Pancreas (tissue), 10 donors: ENCODE data around the gene NET1. TPM values are rescaled to one million over a fixed set of nuclear protein-coding genes. Genes with fewer than 3 reads are reported as not detected.

ENCODE experiments used
- ATAC-seq, 4 donors: fragments of 200-7000 bp; cut with Tn5 transposase; one replicate each; pipeline versions ENCODE4 v1.8.0 to v1.9.1; 2020; ENCODE audit warnings: mild to moderate bottlenecking in 4 of 4, moderate library complexity in 4 of 4
- DNase-seq, 6 donors: peaks; one replicate each; pipeline ENCODE4 v3.0.0-alpha.2; 2020
- FAIRE-seq: peaks from 2 replicates; lab custom pipeline; 2012; peaks lifted over from hg19 to GRCh38; lab: Jason Lieb, UNC
- H3K27ac ChIP-seq, 4 donors: fragments of 200-600 bp; sonication (generic); 1 replicate in 3 of 4; 2 replicates in 1 of 4; pipeline versions ENCODE4 v1.5.0 to v1.8.0; 2020
- H3K27me3 ChIP-seq, 4 donors: fragments of 200-600 bp; one replicate each; pipeline ENCODE4 v1.8.0; 2021
- H3K36me3 ChIP-seq, 3 donors: fragments of 200-600 bp; sonication (generic) in 1 of 3; one replicate each; pipeline versions ENCODE4 v1.5.0 to v1.8.0; 2020 to 2021
- H3K4me1 ChIP-seq, 3 donors: fragments of 200-600 bp; one replicate each; pipeline ENCODE4 v1.8.0; 2021
- H3K4me3 ChIP-seq, 4 donors: fragments of 200-600 bp; sonication (generic) in 2 of 4; one replicate each; pipeline versions ENCODE4 v1.5.0 to v1.8.0; 2020 to 2021
- H3K9me3 ChIP-seq, 4 donors: fragments of 200-600 bp; one replicate each; pipeline ENCODE4 v1.8.0; 2021
- WGBS, 2 donors: extraction: QIAGEN DNeasy Blood & Tissue Kit; methylation state at CpG; one replicate each; pipeline ENCODE4 v1.1.7; 2013; 5-methylcytosine and 5-hydroxymethylcytosine counted together
- intact Hi-C, 3 donors: fragments of 100-400 bp; cut with DNase I; formaldehyde crosslinking; loops; one replicate each; pipeline versions ENCODE4 v1.11.1 to v1.14.2; 2022
- polyA plus RNA-seq, 2 donors: library from polyadenylated mRNA; stranded (reverse); fragments of 200-250 nt; gene quantifications; one replicate each; pipeline ENCODE4 v1.2.3, GENCODE V29; 2013
- total RNA-seq, 6 donors: library from RNA; stranded (reverse); fragmentation: NEBNext Ultra II Directional in 4 of 6; extraction: Animal tissue kit (Norgen Biotek cat#: 25700) in 4 of 6; gene quantifications; one replicate each; pipeline versions ENCODE4 v1.2.1 to v1.2.4, GENCODE V29; 2021 to 2023
- TF ChIP-seq, protein P1 (sequence below), 4 donors: fragments of 200-600 bp; sonication (generic) in 3 of 4; IDR thresholded peaks; one replicate each; pipeline versions ENCODE4 v1.5.0 to v1.8.0; 2021; ENCODE audit warnings: antibody characterized with exemption in 4 of 4
- donor health status: healthy with polysubstance abuse.
- donor health status: DM: no; HTN: no; CAD: no; lungs with moderate emphysema.
- donor health status: DM: no; HTN: no; CAD: no.
- donor health status: control.
- donor health status: control.
- donor health status: Bipolar disorder and iron deficiency.
- donor health status: DM: yes; HTN: yes; CAD: no.
- donor health status: DM: no; HTN: no; CAD: no.
- donor health status: DM: no; HTN: no; CAD: no.
- donor health status: DM: yes; HTN: yes; CAD: no.

Gene NET1
- total and polyA plus RNA-seq, 8 donors: 13.0 to 68.0 (median 37.0) TPM

DNA sequence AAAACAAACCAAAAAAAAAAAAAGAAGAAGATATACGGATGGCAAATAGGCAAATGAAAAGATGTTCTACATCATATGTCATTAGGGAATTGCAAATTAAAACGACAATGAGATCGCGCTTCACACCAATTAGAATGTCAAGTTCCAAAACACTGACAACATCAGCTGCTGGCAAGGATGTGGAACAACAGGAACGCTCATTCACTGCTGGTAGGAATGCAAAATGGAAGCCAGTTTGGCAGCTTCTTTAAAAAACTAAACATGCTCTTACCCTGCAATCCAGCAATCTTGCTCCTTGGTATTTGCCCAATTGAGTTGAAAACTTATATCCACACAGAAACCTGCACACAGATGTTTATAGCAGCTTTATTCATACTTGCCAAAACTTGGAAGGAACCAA lies 52.2 kb downstream of the NET1 start:
- Histone ChIP-seq H3K27ac (no peak overlapping the region), H3K27me3 (no peaks in the 10 kb centered on the region), H3K36me3 (no peaks in the 10 kb centered on the region), H3K4me1 (peaks cover 8 to 11% (median 10%) of the 10 kb centered on the region in 3 donors), H3K9me3 (no peaks in the 10 kb centered on the region), H3K4me3 (no peak overlapping the region)
- TF ChIP-seq, protein P1, sequence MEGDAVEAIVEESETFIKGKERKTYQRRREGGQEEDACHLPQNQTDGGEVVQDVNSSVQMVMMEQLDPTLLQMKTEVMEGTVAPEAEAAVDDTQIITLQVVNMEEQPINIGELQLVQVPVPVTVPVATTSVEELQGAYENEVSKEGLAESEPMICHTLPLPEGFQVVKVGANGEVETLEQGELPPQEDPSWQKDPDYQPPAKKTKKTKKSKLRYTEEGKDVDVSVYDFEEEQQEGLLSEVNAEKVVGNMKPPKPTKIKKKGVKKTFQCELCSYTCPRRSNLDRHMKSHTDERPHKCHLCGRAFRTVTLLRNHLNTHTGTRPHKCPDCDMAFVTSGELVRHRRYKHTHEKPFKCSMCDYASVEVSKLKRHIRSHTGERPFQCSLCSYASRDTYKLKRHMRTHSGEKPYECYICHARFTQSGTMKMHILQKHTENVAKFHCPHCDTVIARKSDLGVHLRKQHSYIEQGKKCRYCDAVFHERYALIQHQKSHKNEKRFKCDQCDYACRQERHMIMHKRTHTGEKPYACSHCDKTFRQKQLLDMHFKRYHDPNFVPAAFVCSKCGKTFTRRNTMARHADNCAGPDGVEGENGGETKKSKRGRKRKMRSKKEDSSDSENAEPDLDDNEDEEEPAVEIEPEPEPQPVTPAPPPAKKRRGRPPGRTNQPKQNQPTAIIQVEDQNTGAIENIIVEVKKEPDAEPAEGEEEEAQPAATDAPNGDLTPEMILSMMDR (IDR thresholded peaks at IDR 0.05): no peak
- DNase-seq: no peak
- ATAC-seq: no peak
- intact Hi-C loops: loop anchor here in 1 of 3 donors (10.0 kb wide), 1 partner anchor 140 kb away; no protein-coding TSS in a partner anchor
- FAIRE-seq: no peak
- WGBS, 2 donors: 77 to 81% methylated on average over 5 of the region's 5 CpGs

DNA sequence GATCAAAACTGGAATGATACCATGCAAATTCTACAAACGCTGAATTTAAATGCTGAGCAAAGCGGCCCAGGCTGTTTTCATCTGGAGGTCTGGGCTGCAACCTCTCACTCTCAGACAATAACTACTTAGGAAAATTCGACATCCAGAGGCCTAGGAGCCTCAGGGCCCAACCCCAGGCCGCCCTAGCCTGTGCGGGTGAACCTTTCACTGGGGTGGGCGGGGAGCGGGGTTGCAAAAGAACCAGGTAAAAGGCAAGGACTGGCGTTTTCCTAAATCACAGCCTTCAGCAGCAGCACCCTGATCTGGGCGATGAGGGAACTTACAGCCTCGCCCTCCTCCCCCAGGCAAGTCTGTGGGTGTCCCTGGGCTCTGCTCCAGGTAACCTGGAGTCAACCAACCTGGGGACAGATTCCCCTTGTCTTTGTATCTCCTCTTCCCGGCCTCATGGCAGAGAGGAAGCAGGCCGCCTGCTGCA lies 53.7 kb downstream of the NET1 start:
- DNase-seq: no peak
- peak overlapping the region; percentile 37 to 74 (median 56) for H3K27ac ChIP-seq
- intact Hi-C loops: loop anchor here in 1 of 3 donors (10.0 kb wide), 1 partner anchor 139 kb away; no protein-coding TSS in a partner anchor
- TF ChIP-seq, protein P1 (IDR thresholded peaks at IDR 0.05): no peak
- FAIRE-seq: no peak
- no peak for ATAC-seq
- H3K4me3 ChIP-seq: no peak overlapping the region
- H3K27me3 ChIP-seq: no peaks in the 10 kb centered on the region
- peaks cover 8 to 11% (median 10%) of the 10 kb centered on the region in 3 donors for H3K4me1 ChIP-seq
- no peaks in the 10 kb centered on the region for H3K36me3 ChIP-seq
- no peaks in the 10 kb centered on the region for H3K9me3 ChIP-seq
- WGBS, 2 donors: 60 to 68% methylated on average over 12 of the region's 12 CpGs

DNA sequence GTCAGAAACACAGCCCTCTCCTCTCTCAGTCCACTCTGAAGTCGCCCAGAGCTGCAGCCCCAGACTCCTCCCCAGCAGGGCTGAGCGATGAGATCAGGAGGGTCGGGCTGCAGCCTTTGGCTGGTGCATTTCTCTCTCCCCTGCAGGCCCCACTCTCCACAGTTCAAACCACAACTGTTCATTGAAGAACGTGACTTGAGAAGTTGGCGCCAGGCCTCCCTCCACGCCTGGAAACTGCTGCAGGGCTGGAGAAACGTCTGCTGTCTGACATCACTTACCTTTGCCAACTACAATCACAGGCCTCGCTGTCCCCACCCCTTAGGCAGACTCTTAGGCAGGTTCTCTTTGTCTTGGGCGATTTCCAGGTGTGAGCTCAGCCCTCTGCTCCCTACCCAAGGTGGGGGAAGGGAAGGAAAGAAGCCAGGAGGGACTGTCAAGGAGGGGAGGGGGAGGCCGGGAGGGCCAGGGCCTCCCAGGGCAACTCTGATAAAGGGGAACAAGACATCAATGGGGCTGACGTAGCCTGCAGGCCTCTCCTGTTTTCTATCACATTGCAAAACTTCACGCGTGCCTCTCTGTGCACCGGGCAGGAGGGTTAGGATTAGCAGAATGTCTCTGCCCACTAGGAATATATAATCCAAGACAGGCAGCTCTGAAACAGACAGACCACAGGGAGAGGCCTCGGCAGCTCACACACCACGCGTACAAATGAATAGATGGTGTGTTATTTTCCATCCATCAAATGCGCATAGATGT lies 54.3 kb downstream of the NET1 start:
- Histone ChIP-seq H3K4me3 (no peak overlapping the region), H3K27me3 (no peaks in the 10 kb centered on the region), H3K27ac (peak overlapping the region; percentile 37 to 74 (median 56)), H3K4me1 (peaks cover 8 to 11% (median 10%) of the 10 kb centered on the region in 3 donors), H3K9me3 (no peaks in the 10 kb centered on the region), H3K36me3 (no peaks in the 10 kb centered on the region)
- 42% methylated on average over 18 of the region's 18 CpGs for WGBS, 2 donors
- DNase-seq (peak in 5 of 6 donors; percentile 81 to 87 (median 84)), FAIRE-seq (no peak), ATAC-seq (peak; percentile 93 to 95 (median 94))
- TF ChIP-seq, protein P1 (IDR thresholded peaks at IDR 0.05): no peak
- intact Hi-C loops: loop anchor here in 1 of 3 donors (10.0 kb wide), 1 partner anchor 138 kb away; no protein-coding TSS in a partner anchor

DNA sequence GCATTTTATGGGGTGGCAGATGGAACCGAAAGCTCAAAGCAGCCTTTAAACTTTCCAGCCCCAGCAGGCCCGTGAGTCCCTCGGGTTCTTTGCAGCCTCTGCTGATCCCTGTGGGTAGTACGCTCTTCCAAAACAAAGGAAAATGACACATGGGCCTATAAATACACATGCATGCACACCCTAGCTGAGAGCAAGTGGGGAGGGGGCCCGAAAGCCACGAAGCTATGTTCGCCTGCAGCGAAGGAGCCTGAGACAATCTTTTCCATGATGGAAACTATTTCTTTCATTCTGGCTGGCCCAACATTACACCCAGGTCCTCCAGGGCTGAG lies 54.8 kb downstream of the NET1 start:
- 83 to 84% methylated on average over 8 of the region's 8 CpGs for WGBS, 2 donors
- DNase-seq: no peak
- intact Hi-C loops: loop anchor here in 1 of 3 donors (10.0 kb wide), 1 partner anchor 138 kb away; no protein-coding TSS in a partner anchor

More for the DNA sequence above, 54.8 kb downstream of the NET1 start:
- H3K36me3 ChIP-seq: no peaks in the 10 kb centered on the region
- peak overlapping the region in 2 of 4 donors; percentile 63 to 74 for H3K27ac ChIP-seq
- FAIRE-seq (no peak), ATAC-seq (no peak)
- TF ChIP-seq, protein P1 (IDR thresholded peaks at IDR 0.05): no peak
- no peaks in the 10 kb centered on the region for H3K9me3 ChIP-seq
- peaks cover 8 to 11% (median 10%) of the 10 kb centered on the region in 3 donors for H3K4me1 ChIP-seq
- H3K27me3 ChIP-seq: no peaks in the 10 kb centered on the region
- no peak overlapping the region for H3K4me3 ChIP-seq
